ENCODE measurements around the gene MEX3B.

Gene MEX3B

DNA sequence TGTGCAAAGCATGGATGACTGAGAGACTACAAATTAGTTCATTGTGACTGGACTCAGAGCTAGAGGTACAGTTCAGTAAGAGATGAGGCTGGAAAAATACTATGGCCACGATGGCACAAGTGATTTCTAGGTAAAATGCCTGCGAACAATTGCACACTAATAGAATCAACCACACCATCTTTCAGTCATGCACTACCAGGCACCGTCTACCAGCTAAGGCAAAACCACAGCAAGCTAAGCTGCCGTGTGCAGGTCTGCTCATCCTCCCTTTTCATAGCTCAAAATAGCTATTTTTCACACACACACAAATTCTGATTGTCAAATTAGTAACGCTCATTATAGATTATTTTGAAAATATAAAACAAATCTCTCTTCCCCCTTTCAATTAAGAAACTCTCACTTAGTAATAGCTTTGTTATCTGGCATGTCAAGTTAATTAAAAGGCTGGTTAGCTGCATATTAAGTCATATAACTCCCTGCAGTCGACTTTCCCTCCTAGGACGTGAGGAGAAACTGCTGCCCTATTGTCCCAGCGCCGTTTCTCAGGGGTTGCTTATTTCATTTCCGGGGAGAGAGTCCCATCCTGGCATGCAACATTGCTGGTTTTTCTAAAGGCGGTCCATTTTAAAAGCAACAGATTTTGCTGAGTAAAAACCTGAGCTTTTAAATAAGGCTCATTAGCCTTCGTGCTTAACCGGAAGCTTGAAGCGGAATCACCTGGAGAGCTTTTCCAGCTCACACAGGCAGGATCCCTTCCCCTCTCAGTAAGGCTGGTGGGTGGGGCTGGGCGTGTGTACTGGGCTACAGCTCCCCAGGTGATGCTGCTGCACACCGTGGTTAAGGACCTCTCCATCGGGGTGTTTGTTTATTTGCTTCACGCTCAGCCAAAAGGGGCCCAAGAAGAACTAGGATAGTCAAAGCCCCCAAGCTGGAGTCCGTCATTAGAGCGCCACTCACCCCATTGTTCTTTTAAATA is 16.9 kb upstream of the MEX3B start:
- Histone ChIP-seq H3K4me3 (ENCODE audit: low read length in 2 of 2) (peak overlapping the region in 1 of 2 donors; percentile 20), H3K27me3 (ENCODE audit: control insufficient read depth in 3 of 3, insufficient read depth in 3 of 3, low read depth in 1 of 3, low read length in 3 of 3) (peaks cover 0 to 30% (median 17%) of the 10 kb centered on the region in 3 experiments), H2BK120ac (ENCODE audit: low read depth, low read length) (no peak overlapping the region), H3K9me3 (replicated peaks in 1 of 2; ENCODE audit: control insufficient read depth in 2 of 2, insufficient read depth in 1 of 2, low read depth in 1 of 2, low read length in 2 of 2) (no peaks in the 10 kb centered on the region), H3K4me2 (ENCODE audit: insufficient read depth, low read length, poor library complexity, severe bottlenecking) (peak overlapping the region; percentile 56), H2BK5ac (ENCODE audit: low read length) (no peak overlapping the region), H3K79me1 (ENCODE audit: low read depth, low read length) (no peaks in the 10 kb centered on the region), H2BK12ac (ENCODE audit: low read length) (no peak overlapping the region), H2BK15ac (ENCODE audit: low read length) (no peak overlapping the region), H3K23ac (ENCODE audit: low read depth, low read length, poor library complexity) (no peak overlapping the region), H3K4me1 (ENCODE audit: control insufficient read depth in 2 of 2, insufficient read depth in 1 of 2, low read depth in 1 of 2, low read length in 2 of 2) (peaks cover 0 to 16% of the 10 kb centered on the region in 2 donors), H4K91ac (ENCODE audit: low read depth, low read length, poor library complexity) (no peak overlapping the region), H3K9ac (ENCODE audit: low read depth, low read length, poor library complexity) (no peak overlapping the region), H2AK5ac (ENCODE audit: low read depth, low read length) (no peak overlapping the region), H2AFZ (ENCODE audit: low read length) (peak overlapping the region; percentile 19), H4K8ac (ENCODE audit: low read depth, low read length) (no peak overlapping the region), H3K4ac (ENCODE audit: low read length) (no peak overlapping the region), H3K36me3 (replicated peaks in 1 of 2; ENCODE audit: control insufficient read depth in 2 of 2, insufficient read depth in 2 of 2, low read length in 2 of 2) (no peaks in the 10 kb centered on the region), H3K27ac (replicated peaks; ENCODE audit: low read length) (no peak overlapping the region), H3K18ac (ENCODE audit: low read length) (no peak overlapping the region), H3K14ac (ENCODE audit: low read length) (no peak overlapping the region)
- WGBS, 2 donors (ENCODE audit: extremely low coverage in 2 of 2, insufficient read length in 2 of 2, insufficient replicate concordance in 1 of 2): no CpG with 5 or more reads among the region's 20 CpGs
- DNase-seq (ENCODE audit: low spot score): no peak

DNA sequence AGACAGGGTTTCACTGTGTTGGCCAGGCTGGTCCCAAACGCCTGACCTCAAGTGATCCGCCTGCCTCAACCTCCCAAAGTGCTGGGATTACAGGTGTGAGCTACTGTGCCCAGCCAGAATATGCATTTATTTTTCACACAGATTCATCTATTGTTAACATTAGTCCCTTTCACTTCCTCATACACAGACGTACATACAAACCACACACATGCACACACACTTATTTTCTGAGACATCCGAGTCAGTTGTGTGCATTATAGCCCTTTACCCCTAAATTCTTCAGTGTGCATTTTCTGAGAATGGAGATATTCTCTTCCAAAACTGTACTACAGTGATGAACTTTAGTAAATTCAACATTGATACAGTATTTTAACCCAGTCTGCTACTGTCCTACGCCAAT is 15.0 kb upstream of the MEX3B start:
- Histone ChIP-seq H3K4me2 (ENCODE audit: insufficient read depth, low read length, poor library complexity, severe bottlenecking) (no peak overlapping the region), H2BK5ac (ENCODE audit: low read length) (no peak overlapping the region), H3K9ac (ENCODE audit: low read depth, low read length, poor library complexity) (no peak overlapping the region), H3K23ac (ENCODE audit: low read depth, low read length, poor library complexity) (no peak overlapping the region), H2BK120ac (ENCODE audit: low read depth, low read length) (no peak overlapping the region), H4K8ac (ENCODE audit: low read depth, low read length) (no peak overlapping the region), H3K27me3 (ENCODE audit: control insufficient read depth in 3 of 3, insufficient read depth in 3 of 3, low read depth in 1 of 3, low read length in 3 of 3) (peaks cover 0 to 40% (median 18%) of the 10 kb centered on the region in 3 experiments), H2AK5ac (ENCODE audit: low read depth, low read length) (no peak overlapping the region), H3K9me3 (replicated peaks in 1 of 2; ENCODE audit: control insufficient read depth in 2 of 2, insufficient read depth in 1 of 2, low read depth in 1 of 2, low read length in 2 of 2) (no peaks in the 10 kb centered on the region), H3K4me1 (ENCODE audit: control insufficient read depth in 2 of 2, insufficient read depth in 1 of 2, low read depth in 1 of 2, low read length in 2 of 2) (peaks cover 7 to 25% of the 10 kb centered on the region in 2 donors), H2BK12ac (ENCODE audit: low read length) (no peak overlapping the region), H2AFZ (ENCODE audit: low read length) (no peak overlapping the region), H3K27ac (replicated peaks; ENCODE audit: low read length) (no peak overlapping the region), H3K14ac (ENCODE audit: low read length) (no peak overlapping the region), H3K79me1 (ENCODE audit: low read depth, low read length) (no peaks in the 10 kb centered on the region), H3K18ac (ENCODE audit: low read length) (no peak overlapping the region), H3K4me3 (ENCODE audit: low read length in 2 of 2) (no peak overlapping the region), H2BK15ac (ENCODE audit: low read length) (no peak overlapping the region), H3K4ac (ENCODE audit: low read length) (no peak overlapping the region), H4K91ac (ENCODE audit: low read depth, low read length, poor library complexity) (no peak overlapping the region), H3K36me3 (replicated peaks in 1 of 2; ENCODE audit: control insufficient read depth in 2 of 2, insufficient read depth in 2 of 2, low read length in 2 of 2) (no peaks in the 10 kb centered on the region)
- WGBS, 2 donors (ENCODE audit: extremely low coverage in 2 of 2, insufficient read length in 2 of 2, insufficient replicate concordance in 1 of 2): no CpG with 5 or more reads among the region's 5 CpGs
- DNase-seq (ENCODE audit: low spot score): no peak

DNA sequence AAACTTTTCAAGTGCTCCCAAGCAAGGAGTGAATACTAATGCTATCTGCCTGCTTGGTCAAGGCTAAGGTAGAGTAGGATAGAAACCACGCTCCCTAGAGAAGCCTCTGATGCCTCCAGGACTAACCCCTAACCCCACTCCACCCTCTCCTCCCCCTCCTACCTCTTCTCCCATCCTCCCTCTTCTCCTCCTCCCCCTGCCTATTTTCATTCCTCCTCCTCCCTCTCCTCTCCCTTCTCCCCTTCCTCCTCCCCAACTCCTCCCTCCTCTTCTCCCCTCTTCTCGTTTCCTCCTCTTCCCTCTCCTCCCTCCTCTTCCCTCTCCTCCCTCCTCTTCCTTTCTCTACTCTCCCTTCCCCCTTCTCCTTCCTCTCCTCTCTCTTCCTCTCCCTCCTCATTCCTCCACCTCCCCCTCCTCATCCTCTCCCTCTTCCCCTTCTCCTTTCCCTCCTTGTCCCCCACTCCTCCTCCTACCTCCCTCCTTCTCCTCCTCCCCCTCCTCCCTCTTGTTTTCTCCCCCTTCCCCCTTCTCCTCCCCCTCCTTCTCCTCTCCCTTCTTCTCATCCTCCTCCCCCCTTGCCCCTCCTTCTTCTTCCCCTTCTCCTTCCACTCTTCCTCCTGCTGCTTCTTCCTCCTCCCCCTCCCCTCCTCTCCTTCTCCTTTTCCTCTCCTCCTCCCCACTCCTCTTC is 12.8 kb upstream of the MEX3B start:
- Histone ChIP-seq H3K4me1 (ENCODE audit: control insufficient read depth in 2 of 2, insufficient read depth in 1 of 2, low read depth in 1 of 2, low read length in 2 of 2) (peaks cover 7 to 22% of the 10 kb centered on the region in 2 donors), H2AK5ac (ENCODE audit: low read depth, low read length) (no peak overlapping the region), H3K4me2 (ENCODE audit: insufficient read depth, low read length, poor library complexity, severe bottlenecking) (no peak overlapping the region), H4K91ac (ENCODE audit: low read depth, low read length, poor library complexity) (no peak overlapping the region), H3K23ac (ENCODE audit: low read depth, low read length, poor library complexity) (no peak overlapping the region), H4K8ac (ENCODE audit: low read depth, low read length) (no peak overlapping the region), H3K9ac (ENCODE audit: low read depth, low read length, poor library complexity) (no peak overlapping the region), H3K79me1 (ENCODE audit: low read depth, low read length) (no peaks in the 10 kb centered on the region), H3K27me3 (ENCODE audit: control insufficient read depth in 3 of 3, insufficient read depth in 3 of 3, low read depth in 1 of 3, low read length in 3 of 3) (peaks cover 0 to 36% (median 15%) of the 10 kb centered on the region in 3 experiments), H3K4ac (ENCODE audit: low read length) (no peak overlapping the region), H2BK15ac (ENCODE audit: low read length) (no peak overlapping the region), H2BK12ac (ENCODE audit: low read length) (no peak overlapping the region), H3K18ac (ENCODE audit: low read length) (no peak overlapping the region), H3K36me3 (replicated peaks in 1 of 2; ENCODE audit: control insufficient read depth in 2 of 2, insufficient read depth in 2 of 2, low read length in 2 of 2) (no peaks in the 10 kb centered on the region), H3K14ac (ENCODE audit: low read length) (no peak overlapping the region), H3K4me3 (ENCODE audit: low read length in 2 of 2) (no peak overlapping the region), H3K9me3 (replicated peaks in 1 of 2; ENCODE audit: control insufficient read depth in 2 of 2, insufficient read depth in 1 of 2, low read depth in 1 of 2, low read length in 2 of 2) (no peaks in the 10 kb centered on the region), H3K27ac (replicated peaks; ENCODE audit: low read length) (no peak overlapping the region), H2BK5ac (ENCODE audit: low read length) (no peak overlapping the region), H2AFZ (ENCODE audit: low read length) (no peak overlapping the region), H2BK120ac (ENCODE audit: low read depth, low read length) (no peak overlapping the region)
- WGBS, 2 donors (ENCODE audit: extremely low coverage in 2 of 2, insufficient read length in 2 of 2, insufficient replicate concordance in 1 of 2): 40% methylated on average over 1 of the region's 2 CpGs; no CpG with 5 or more reads in 1 of the 2 donors
- no peak for DNase-seq (ENCODE audit: low spot score)

DNA sequence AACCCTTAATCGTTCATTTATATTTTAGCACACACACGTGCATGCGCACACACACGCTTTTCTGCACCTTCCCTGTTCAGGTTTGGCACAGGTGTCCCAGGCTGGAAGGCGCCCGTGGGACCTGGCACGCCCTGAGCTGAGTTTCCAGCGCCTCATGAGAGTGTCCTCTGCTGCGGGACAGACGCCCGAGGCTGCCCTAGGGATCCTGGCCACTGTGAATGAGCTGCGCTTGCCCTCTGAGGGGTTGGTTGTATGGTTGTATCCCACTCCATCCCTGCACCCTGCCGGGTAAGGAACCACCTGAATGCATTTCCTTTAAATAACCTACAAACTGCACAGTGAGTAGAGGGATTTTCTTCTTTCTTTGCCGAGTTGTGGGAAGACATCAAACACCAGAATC is 12.2 kb upstream of the MEX3B start:
- Histone ChIP-seq H3K79me1 (ENCODE audit: low read depth, low read length) (no peaks in the 10 kb centered on the region), H3K4me2 (ENCODE audit: insufficient read depth, low read length, poor library complexity, severe bottlenecking) (peak overlapping the region; percentile 29), H3K4me3 (ENCODE audit: low read length in 2 of 2) (no peak overlapping the region), H3K27ac (replicated peaks; ENCODE audit: low read length) (no peak overlapping the region), H3K9me3 (replicated peaks in 1 of 2; ENCODE audit: control insufficient read depth in 2 of 2, insufficient read depth in 1 of 2, low read depth in 1 of 2, low read length in 2 of 2) (no peaks in the 10 kb centered on the region), H3K23ac (ENCODE audit: low read depth, low read length, poor library complexity) (no peak overlapping the region), H2BK15ac (ENCODE audit: low read length) (no peak overlapping the region), H2AFZ (ENCODE audit: low read length) (peak overlapping the region; percentile 33), H3K18ac (ENCODE audit: low read length) (no peak overlapping the region), H4K91ac (ENCODE audit: low read depth, low read length, poor library complexity) (no peak overlapping the region), H3K27me3 (ENCODE audit: control insufficient read depth in 3 of 3, insufficient read depth in 3 of 3, low read depth in 1 of 3, low read length in 3 of 3) (peaks cover 0 to 36% (median 15%) of the 10 kb centered on the region in 3 experiments), H2BK120ac (ENCODE audit: low read depth, low read length) (no peak overlapping the region), H2BK5ac (ENCODE audit: low read length) (no peak overlapping the region), H3K36me3 (replicated peaks in 1 of 2; ENCODE audit: control insufficient read depth in 2 of 2, insufficient read depth in 2 of 2, low read length in 2 of 2) (no peaks in the 10 kb centered on the region), H2BK12ac (ENCODE audit: low read length) (no peak overlapping the region), H3K14ac (ENCODE audit: low read length) (peak overlapping the region; percentile 22), H3K4ac (ENCODE audit: low read length) (no peak overlapping the region), H3K4me1 (ENCODE audit: control insufficient read depth in 2 of 2, insufficient read depth in 1 of 2, low read depth in 1 of 2, low read length in 2 of 2) (peaks cover 7 to 20% of the 10 kb centered on the region in 2 donors), H3K9ac (ENCODE audit: low read depth, low read length, poor library complexity) (no peak overlapping the region), H4K8ac (ENCODE audit: low read depth, low read length) (no peak overlapping the region), H2AK5ac (ENCODE audit: low read depth, low read length) (no peak overlapping the region)
- DNase-seq (ENCODE audit: low spot score): no peak
- no CpG with 5 or more reads among the region's 14 CpGs for WGBS, 2 donors (ENCODE audit: extremely low coverage in 2 of 2, insufficient read length in 2 of 2, insufficient replicate concordance in 1 of 2)
